Naive thymus-derived CD4-positive, alpha-beta T cell (primary cell): ENCODE measurements around the gene ST6GALNAC3. TPM values are rescaled to one million over a fixed set of nuclear protein-coding genes. Genes with fewer than 3 reads are reported as not detected.

ENCODE experiments used
- ATAC-seq: fragments of 150-1000 bp; cut with Tn5 transposase; 2 replicates; pipeline ENCODE4 v1.10.0; 2021; ENCODE audit warnings: mild to moderate bottlenecking, moderate library complexity
- CTCF ChIA-PET: fragments of 350-600 bp; sonication (Branson Sonifier 250); formaldehyde crosslinking; loops from one replicate; lab custom pipeline; 2021; ENCODE audit warnings: antibody characterized with exemption; lab: Charles Lee
- POLR2A ChIA-PET: fragments of 350-600 bp; sonication (Branson Sonifier 250); formaldehyde crosslinking; loops from one replicate; lab custom pipeline; 2021; ENCODE audit warnings: antibody characterized with exemption, inconsistent platforms; lab: Charles Lee
- DNase-seq, 9 donors: peaks; one replicate each; pipeline versions ENCODE4 v3.0.0 to v3.0.0-alpha.2; 2020 to 2022; ENCODE audit warnings: mixed read lengths in 1 of 9
- H3K27ac ChIP-seq: one replicate; pipeline ENCODE4 v1.7.0; 2013; ENCODE audit warnings: mild to moderate bottlenecking, low read depth, low read length, moderate library complexity
- H3K27me3 ChIP-seq, 2 donors: one replicate each; pipeline ENCODE4 v1.7.0; 2013; ENCODE audit warnings: low read length in 2 of 2, mild to moderate bottlenecking in 2 of 2, moderate library complexity in 2 of 2; ENCODE audit not compliant: control insufficient read depth in 2 of 2, insufficient read depth in 2 of 2
- H3K36me3 ChIP-seq, 3 experiments: 1 replicate in 2 of 3; 2 replicates in 1 of 3; pipeline ENCODE4 v1.7.0; 2013; ENCODE audit warnings: low read length in 3 of 3, mild to moderate bottlenecking in 3 of 3, moderate library complexity in 1 of 3; ENCODE audit not compliant: insufficient read depth in 3 of 3, control insufficient read depth in 2 of 3
- H3K4me1 ChIP-seq, 2 donors: one replicate each; pipeline ENCODE4 v1.7.0; 2013; ENCODE audit warnings: low read length in 2 of 2, mild to moderate bottlenecking in 2 of 2, moderate library complexity in 1 of 2; ENCODE audit not compliant: control insufficient read depth in 2 of 2, insufficient read depth in 2 of 2
- H3K4me3 ChIP-seq: 2 replicates; pipeline ENCODE4 v1.7.0; 2013; ENCODE audit warnings: mild to moderate bottlenecking, low read length
- H3K9me3 ChIP-seq, 3 experiments: 1 replicate in 2 of 3; 2 replicates in 1 of 3; pipeline ENCODE4 v1.7.0; 2013; ENCODE audit warnings: low read length in 3 of 3; ENCODE audit not compliant: control insufficient read depth in 2 of 3
- H3K27ac Mint-ChIP-seq, 9 donors: one replicate each; pipeline ENCODE4 v1.8.0; 2020 to 2022; ENCODE audit warnings: mixed read lengths in 9 of 9, mild to moderate bottlenecking in 8 of 9, moderate library complexity in 5 of 9, inconsistent platforms in 2 of 9
- H3K27me3 Mint-ChIP-seq, 5 donors: one replicate each; pipeline ENCODE4 v1.8.0; 2021 to 2022; ENCODE audit warnings: mixed read lengths in 5 of 5, mild to moderate bottlenecking in 1 of 5
- H3K36me3 Mint-ChIP-seq, 5 donors: one replicate each; pipeline ENCODE4 v1.8.0; 2020 to 2022; ENCODE audit warnings: mixed read lengths in 5 of 5, mild to moderate bottlenecking in 3 of 5, inconsistent platforms in 1 of 5
- H3K4me1 Mint-ChIP-seq, 7 donors: one replicate each; pipeline ENCODE4 v1.8.0; 2020 to 2022; ENCODE audit warnings: mixed read lengths in 7 of 7, mild to moderate bottlenecking in 3 of 7, inconsistent platforms in 1 of 7
- H3K4me3 Mint-ChIP-seq, 10 donors: one replicate each; pipeline ENCODE4 v1.8.0; 2020 to 2022; ENCODE audit warnings: mild to moderate bottlenecking in 10 of 10, mixed read lengths in 10 of 10, moderate library complexity in 6 of 10, inconsistent platforms in 2 of 10
- H3K9me3 Mint-ChIP-seq, 11 donors: one replicate each; pipeline ENCODE4 v1.8.0; 2020 to 2022; ENCODE audit warnings: mixed read lengths in 11 of 11, mild to moderate bottlenecking in 4 of 11, inconsistent platforms in 1 of 11, moderate library complexity in 1 of 11
- intact Hi-C, 2 donors: fragments of 100-400 bp; cut with micrococcal nuclease; formaldehyde crosslinking; loops; one replicate each; pipeline ENCODE4 v1.15.1; 2023
- polyA plus RNA-seq, 2 donors: library from polyadenylated mRNA; unstranded; fragments of 300-500 nt; fragmentation: Illumina TruSeq; gene quantifications; one replicate each; pipeline ENCODE4 v1.2.3, GENCODE V29; 2021
- total RNA-seq, 6 experiments: library from RNA in 5 of 6; stranded (reverse) in 5 of 6; gene quantifications; 1 replicate in 5 of 6; 2 replicates in 1 of 6; pipeline ENCODE4 v1.2.3 and lab custom pipeline; 2021 to 2026

Gene ST6GALNAC3
- total and polyA plus RNA-seq, 7 experiments from 2014 or later: 0.17 to 4.8 (median 2.1) TPM; not detected in 1

DNA sequence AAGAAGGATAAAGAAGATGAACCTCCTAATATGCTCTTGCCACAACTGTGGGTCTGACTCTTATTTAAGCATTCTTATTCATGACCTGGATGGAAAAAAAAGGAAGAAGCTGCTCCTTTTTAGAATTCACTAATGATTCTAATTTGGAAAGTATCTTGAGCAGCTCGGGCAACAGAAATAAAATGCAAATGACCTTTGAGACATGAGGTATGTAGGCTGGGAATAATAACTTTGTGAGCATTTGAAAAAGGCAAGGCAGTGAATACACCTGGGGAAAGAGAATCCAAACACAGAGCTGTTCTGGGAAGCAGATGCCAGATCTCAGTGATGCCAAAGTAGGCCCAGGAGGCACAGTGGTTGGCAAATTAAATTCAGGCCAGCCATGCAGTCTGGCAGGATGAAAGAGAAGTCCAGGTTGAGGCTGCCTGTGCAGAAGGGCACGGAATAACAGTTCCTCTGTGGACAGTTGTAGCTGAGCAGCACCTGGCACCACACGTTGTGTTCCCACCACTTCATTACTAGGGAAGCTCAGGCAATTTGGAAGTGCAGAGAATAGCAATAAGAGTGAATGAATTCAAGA, 471.9 kb downstream of the ST6GALNAC3 start:
- no peaks in the 10 kb centered on the region for H3K9me3 ChIP-seq
- ChIA-PET POLR2A (no interaction called here), CTCF (no interaction called here)
- no peaks in the 10 kb centered on the region for H3K36me3 ChIP-seq
- Mint-ChIP-seq H3K4me3 (no peak overlapping the region), H3K4me1 (peaks cover 0 to 5% (median 0%) of the 10 kb centered on the region in 7 donors), H3K36me3 (peaks cover 0 to 4% (median 0%) of the 10 kb centered on the region in 5 donors), H3K27me3 (no peaks in the 10 kb centered on the region), H3K27ac (no peak overlapping the region), H3K9me3 (no peaks in the 10 kb centered on the region)
- no peak for ATAC-seq
- H3K27ac ChIP-seq: no peak overlapping the region
- DNase-seq: no peak
- H3K4me1 ChIP-seq: no peaks in the 10 kb centered on the region
- H3K27me3 ChIP-seq: no peaks in the 10 kb centered on the region
- no peak overlapping the region for H3K4me3 ChIP-seq
- intact Hi-C loops: no loop called here

DNA sequence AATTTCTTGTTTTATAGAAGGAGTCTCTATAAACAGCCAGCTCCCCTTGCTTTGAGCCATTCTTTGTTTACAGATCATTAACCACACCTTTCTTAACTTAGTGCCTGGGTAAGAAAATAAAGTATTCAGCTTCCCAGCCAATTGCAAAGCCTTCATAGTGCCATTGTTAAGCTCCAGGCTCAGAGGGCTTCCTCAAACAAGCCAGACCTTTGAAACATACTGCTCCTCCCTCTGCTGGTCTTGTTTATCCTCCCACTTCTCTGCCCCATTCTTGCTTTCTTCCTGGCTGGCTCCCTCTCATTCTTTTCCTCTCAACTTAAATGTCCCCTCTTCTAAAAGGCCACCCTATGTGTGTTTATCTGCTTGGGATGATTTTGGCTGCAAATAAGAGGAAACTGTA, 473.4 kb downstream of the ST6GALNAC3 start:
- Histone ChIP-seq H3K27me3 (no peaks in the 10 kb centered on the region), H3K27ac (no peak overlapping the region), H3K9me3 (no peaks in the 10 kb centered on the region), H3K4me3 (no peak overlapping the region), H3K4me1 (no peaks in the 10 kb centered on the region), H3K36me3 (no peaks in the 10 kb centered on the region)
- peaks cover 0 to 5% (median 0%) of the 10 kb centered on the region in 7 donors for H3K4me1 Mint-ChIP-seq
- ChIA-PET POLR2A (no interaction called here), CTCF (interaction anchor here (1.3 kb wide), 1 partner anchor 393 kb away, joined by 4 read pairs; no protein-coding TSS in a partner anchor)
- H3K4me3 Mint-ChIP-seq: no peak overlapping the region
- H3K27me3 Mint-ChIP-seq: no peaks in the 10 kb centered on the region
- no peaks in the 10 kb centered on the region for H3K9me3 Mint-ChIP-seq
- DNase-seq (no peak), ATAC-seq (no peak)
- intact Hi-C loops: loop anchor here in 1 of 2 donors (1.0 kb wide), 1 partner anchor 394 kb away; no protein-coding TSS in a partner anchor
- H3K36me3 Mint-ChIP-seq: peaks cover 0 to 4% (median 0%) of the 10 kb centered on the region in 5 donors
- no peak overlapping the region for H3K27ac Mint-ChIP-seq

DNA sequence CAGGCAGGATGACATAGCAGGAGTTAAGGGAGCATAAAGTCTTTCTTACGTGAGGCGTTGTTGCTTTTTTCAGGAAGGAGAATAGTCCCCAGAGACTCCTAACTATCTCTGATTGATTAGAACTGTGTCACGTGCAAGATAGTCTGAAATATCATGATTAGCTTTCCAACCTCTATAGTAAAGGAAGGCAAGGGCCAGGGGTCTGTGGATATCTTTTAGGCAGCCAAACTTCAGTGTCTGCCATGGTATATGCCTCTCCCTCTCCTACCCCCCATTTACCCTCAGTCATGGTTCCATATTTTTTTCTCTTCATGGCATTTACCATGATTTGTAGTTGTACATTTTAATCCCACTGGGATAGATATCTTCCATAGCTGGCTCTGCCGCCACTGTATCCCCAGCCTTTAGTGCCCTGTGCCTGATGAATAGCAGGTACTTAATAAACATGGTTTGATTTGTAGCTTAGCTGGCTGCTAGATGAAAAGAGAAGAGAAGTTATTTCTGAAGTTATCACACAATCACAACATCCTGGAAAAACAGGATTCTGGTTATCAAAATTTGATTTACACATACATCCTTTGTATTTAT, 474.1 kb downstream of the ST6GALNAC3 start:
- Histone ChIP-seq H3K4me3 (no peak overlapping the region), H3K9me3 (no peaks in the 10 kb centered on the region), H3K36me3 (no peaks in the 10 kb centered on the region), H3K27ac (no peak overlapping the region), H3K27me3 (no peaks in the 10 kb centered on the region), H3K4me1 (no peaks in the 10 kb centered on the region)
- ATAC-seq (no peak), DNase-seq (no peak)
- peaks cover 0 to 5% (median 0%) of the 10 kb centered on the region in 7 donors for H3K4me1 Mint-ChIP-seq
- POLR2A ChIA-PET: no interaction called here
- H3K27ac Mint-ChIP-seq: no peak overlapping the region
- intact Hi-C loops: loop anchor here in 1 of 2 donors (1.0 kb wide), 1 partner anchor 394 kb away; no protein-coding TSS in a partner anchor
- H3K9me3 Mint-ChIP-seq: no peaks in the 10 kb centered on the region
- no peak overlapping the region for H3K4me3 Mint-ChIP-seq
- CTCF ChIA-PET: interaction anchor here (1.3 kb wide), 1 partner anchor 394 kb away, joined by 4 read pairs; no protein-coding TSS in a partner anchor
- no peaks in the 10 kb centered on the region for H3K27me3 Mint-ChIP-seq
- peaks cover 0 to 4% (median 0%) of the 10 kb centered on the region in 5 donors for H3K36me3 Mint-ChIP-seq

DNA sequence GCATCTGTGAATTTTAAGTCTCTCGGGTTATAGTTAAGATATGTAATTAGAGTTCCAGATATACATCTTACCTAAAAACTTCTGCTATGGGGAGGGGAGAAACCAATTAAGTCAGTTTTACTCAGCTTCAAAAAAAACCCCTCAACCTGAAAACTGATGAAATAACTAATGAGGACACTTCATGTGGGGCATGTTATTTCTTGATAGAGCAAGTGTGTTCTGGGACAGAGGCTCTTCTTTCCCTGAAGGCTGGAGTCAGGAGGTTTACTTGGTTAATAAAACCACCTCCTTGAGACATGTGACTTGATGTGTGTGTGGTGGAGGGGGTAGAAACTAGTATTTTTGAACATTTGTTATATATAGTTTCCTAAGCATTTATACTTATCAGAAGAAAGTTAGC, 479.7 kb downstream of the ST6GALNAC3 start:
- no peak overlapping the region for H3K4me3 ChIP-seq
- DNase-seq: no peak
- Mint-ChIP-seq H3K27ac (no peak overlapping the region), H3K36me3 (no peaks in the 10 kb centered on the region), H3K9me3 (no peaks in the 10 kb centered on the region), H3K4me3 (no peak overlapping the region), H3K27me3 (peaks cover 0 to 2% (median 0%) of the 10 kb centered on the region in 5 donors), H3K4me1 (no peaks in the 10 kb centered on the region)
- H3K36me3 ChIP-seq: no peaks in the 10 kb centered on the region
- no peak overlapping the region for H3K27ac ChIP-seq
- CTCF ChIA-PET: no interaction called here
- intact Hi-C loops: no loop called here
- H3K9me3 ChIP-seq: no peaks in the 10 kb centered on the region
- H3K27me3 ChIP-seq: no peaks in the 10 kb centered on the region
- H3K4me1 ChIP-seq: no peaks in the 10 kb centered on the region
- POLR2A ChIA-PET: no interaction called here
- ATAC-seq: no peak

DNA sequence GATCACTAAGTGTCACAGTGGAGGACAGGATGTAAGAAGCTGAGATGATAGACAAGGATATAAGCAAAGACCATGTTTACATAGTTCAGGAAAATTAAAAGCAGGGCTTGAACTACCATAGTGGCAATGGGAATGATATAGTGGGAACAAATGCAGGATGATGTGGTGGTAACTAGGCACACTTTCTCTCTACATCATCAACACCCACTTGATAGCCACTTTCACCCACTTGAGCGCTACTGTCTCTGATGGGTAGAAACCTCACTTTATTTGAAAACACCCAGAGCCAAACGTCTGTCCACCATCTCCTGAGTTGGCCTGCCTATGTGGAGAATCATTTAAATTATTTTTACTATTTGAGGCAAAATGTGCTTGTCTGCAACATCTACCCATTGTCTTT, 487.7 kb downstream of the ST6GALNAC3 start:
- ATAC-seq: no peak
- DNase-seq: no peak
- Mint-ChIP-seq H3K4me3 (no peak overlapping the region), H3K27me3 (peaks cover 0 to 8% (median 0%) of the 10 kb centered on the region in 5 donors), H3K27ac (no peak overlapping the region), H3K36me3 (no peaks in the 10 kb centered on the region), H3K4me1 (peaks cover 0 to 2% (median 0%) of the 10 kb centered on the region in 7 donors), H3K9me3 (no peaks in the 10 kb centered on the region)
- Histone ChIP-seq H3K4me1 (no peaks in the 10 kb centered on the region), H3K27ac (no peak overlapping the region), H3K4me3 (no peak overlapping the region), H3K9me3 (no peaks in the 10 kb centered on the region), H3K36me3 (no peaks in the 10 kb centered on the region), H3K27me3 (no peaks in the 10 kb centered on the region)
- ChIA-PET POLR2A (no interaction called here), CTCF (no interaction called here)
- intact Hi-C loops: no loop called here

DNA sequence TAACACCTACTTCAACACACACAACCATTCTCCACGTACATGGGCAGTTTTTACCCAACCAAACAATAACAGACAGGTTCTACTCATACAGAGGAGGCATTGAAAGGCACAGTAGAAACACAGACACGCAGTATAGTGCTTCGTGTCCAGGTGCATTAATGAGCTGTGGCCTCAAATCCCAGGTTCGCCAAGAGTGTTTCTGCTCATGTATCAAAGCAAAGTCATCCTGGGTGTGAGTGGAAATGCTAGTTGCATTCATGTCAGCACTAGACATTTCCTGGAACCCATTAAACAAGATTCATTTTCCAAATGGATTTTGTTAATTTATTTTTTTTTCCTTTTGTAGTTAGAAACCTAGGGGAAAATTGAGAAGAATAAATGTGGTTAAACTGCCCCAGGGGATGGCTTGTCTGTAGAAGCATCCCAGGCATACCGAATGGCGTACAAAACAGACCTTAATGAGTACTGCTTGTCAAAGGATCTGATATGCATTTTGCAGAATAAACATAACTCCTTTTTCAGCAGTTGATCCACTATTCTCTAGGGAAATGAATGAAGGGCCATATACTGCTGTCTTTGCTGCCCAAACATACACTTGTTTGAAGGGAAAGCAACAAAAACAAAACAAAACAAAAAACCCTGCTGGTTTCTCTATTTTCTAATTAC, 494.2 kb downstream of the ST6GALNAC3 start:
- Mint-ChIP-seq H3K9me3 (no peaks in the 10 kb centered on the region), H3K36me3 (peaks cover 0 to 1% (median 0%) of the 10 kb centered on the region in 5 donors), H3K27ac (no peak overlapping the region), H3K4me3 (no peak overlapping the region), H3K4me1 (peaks cover 0 to 2% (median 0%) of the 10 kb centered on the region in 7 donors), H3K27me3 (peaks cover 0 to 4% (median 0%) of the 10 kb centered on the region in 5 donors)
- Histone ChIP-seq H3K27ac (no peak overlapping the region), H3K4me3 (no peak overlapping the region), H3K4me1 (no peaks in the 10 kb centered on the region), H3K36me3 (no peaks in the 10 kb centered on the region), H3K9me3 (no peaks in the 10 kb centered on the region), H3K27me3 (no peaks in the 10 kb centered on the region)
- DNase-seq (no peak), ATAC-seq (no peak)
- intact Hi-C loops: no loop called here
- CTCF ChIA-PET: interaction anchor here (0.5 kb wide), 1 partner anchor 286 kb away, joined by 3 read pairs; no protein-coding TSS in a partner anchor
- POLR2A ChIA-PET: no interaction called here
